DMS53 treated with DMSO at 0.1 percent for 48 hours (cell line): ENCODE data around the gene HOXB4.
"Not testable (repeated sequence)": the region's sequence is repeated elsewhere in the genome, so short reads cannot be mapped to it uniquely, and the experiment has no call there.

Source experiments
- DNase-seq: peaks from one replicate; lab custom pipeline; 2025; ENCODE audit not compliant: unreplicated experiment; lab: John Stamatoyannopoulos, UW

The HOXB4 gene

GRCh38 chr17:48535793-48536559, 42.2 kb downstream of the HOXB4 start:
- not testable (repeated sequence) for DNase-seq

GRCh38 chr17:48532261-48532660, 45.9 kb downstream of the HOXB4 start:
- no peak for DNase-seq

GRCh38 chr17:48530887-48531272, 47.3 kb downstream of the HOXB4 start, which contains the start of gene HOXB1:
TSS of gene HOXB1 (minus strand) at chr17:48531011. CDS start at chr17:48530904, 107 bp downstream.
- no peak for DNase-seq

GRCh38 chr17:48530208-48530886, 47.8 kb downstream of the HOXB4 start:
- no peak for DNase-seq

GRCh38 chr17:48529683-48530009, 48.5 kb downstream of the HOXB4 start:
- no peak for DNase-seq

GRCh38 chr17:48528936-48529682, 49.0 kb downstream of the HOXB4 start:
- no peak for DNase-seq

GRCh38 chr17:48528153-48528935, 49.8 kb downstream of the HOXB4 start:
- DNase-seq: no peak

GRCh38 chr17:48527547-48527932, 50.6 kb downstream of the HOXB4 start:
- DNase-seq: no peak

GRCh38 chr17:48526608-48527546, 51.3 kb downstream of the HOXB4 start:
- DNase-seq: no peak
